B cell (primary cell): ENCODE results near the gene ZNF574.

Experiments used
- CTCF ChIP-seq: fragments of 200-600 bp; IDR thresholded peaks from one replicate; pipeline ENCODE4 v1.8.0; 2022; ENCODE audit warnings: antibody characterized with exemption, mild to moderate bottlenecking
- EZH2 ChIP-seq: IDR thresholded peaks from 2 replicates; pipeline ENCODE4 v1.6.1; 2012; ENCODE audit warnings: borderline replicate concordance, low read depth, mild to moderate bottlenecking, moderate library complexity, low read length; ENCODE audit not compliant: insufficient read depth, poor library complexity, severe bottlenecking

GRCh38 chr19:42079886-42080763 lies 4.2 kb downstream of the ZNF574 start:
- TF ChIP-seq CTCF (no peak), EZH2 (no peak)
